PFSK-1 (cell line): ENCODE data around the gene KCNN1.

Source experiments
- POLR2AphosphoS5 ChIP-seq: IDR thresholded peaks from 2 replicates; pipeline ENCODE4 v1.6.1; 2012; ENCODE audit warnings: low read depth, mild to moderate bottlenecking, control low read depth, low read length, moderate library complexity
- SIN3A ChIP-seq: IDR thresholded peaks from 2 replicates; pipeline ENCODE4 v1.6.1; 2012; ENCODE audit warnings: mild to moderate bottlenecking, low read length, moderate library complexity, borderline replicate concordance; ENCODE audit not compliant: insufficient read depth
- TAF1 ChIP-seq: IDR thresholded peaks from 2 replicates; pipeline ENCODE4 v1.6.1; 2012; ENCODE audit warnings: low read length, control low read depth, borderline replicate concordance; ENCODE audit not compliant: insufficient read depth
- TF ChIP-seq, protein P1 (sequence below), 2 experiments: IDR thresholded peaks; 2 replicates each; pipeline versions ENCODE4 v1.6.1 to v1.8.0; 2011 to 2012; ENCODE audit warnings: low read depth in 2 of 2, low read length in 2 of 2, control low read depth in 1 of 2, inconsistent platforms in 1 of 2, mild to moderate bottlenecking in 1 of 2, moderate library complexity in 1 of 2; ENCODE audit not compliant: insufficient read depth in 1 of 2

DNA sequence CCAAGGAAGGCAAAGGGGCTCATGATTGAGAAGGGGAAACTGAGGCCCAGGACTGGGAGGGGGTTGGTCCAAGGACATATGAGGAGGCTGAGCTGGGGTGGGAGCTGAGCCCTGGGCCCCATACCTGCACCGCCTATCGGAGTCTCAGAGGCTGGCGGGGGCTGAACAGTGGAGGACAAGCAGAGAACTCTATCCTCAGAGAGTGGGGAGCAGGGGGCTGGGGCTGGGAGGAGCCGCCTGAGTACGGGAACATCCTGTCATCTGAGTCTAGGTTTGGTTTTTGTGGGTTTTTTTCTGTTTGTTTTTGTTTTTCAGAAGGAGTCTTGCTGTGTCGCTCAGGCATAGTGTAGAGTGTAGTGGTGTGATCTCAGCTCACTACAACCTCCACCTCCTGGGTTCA lies 47.3 kb downstream of the KCNN1 start:
- TF ChIP-seq SIN3A (no peak), POLR2AphosphoS5 (no peak), TAF1 (no peak)
- TF ChIP-seq, protein P1, sequence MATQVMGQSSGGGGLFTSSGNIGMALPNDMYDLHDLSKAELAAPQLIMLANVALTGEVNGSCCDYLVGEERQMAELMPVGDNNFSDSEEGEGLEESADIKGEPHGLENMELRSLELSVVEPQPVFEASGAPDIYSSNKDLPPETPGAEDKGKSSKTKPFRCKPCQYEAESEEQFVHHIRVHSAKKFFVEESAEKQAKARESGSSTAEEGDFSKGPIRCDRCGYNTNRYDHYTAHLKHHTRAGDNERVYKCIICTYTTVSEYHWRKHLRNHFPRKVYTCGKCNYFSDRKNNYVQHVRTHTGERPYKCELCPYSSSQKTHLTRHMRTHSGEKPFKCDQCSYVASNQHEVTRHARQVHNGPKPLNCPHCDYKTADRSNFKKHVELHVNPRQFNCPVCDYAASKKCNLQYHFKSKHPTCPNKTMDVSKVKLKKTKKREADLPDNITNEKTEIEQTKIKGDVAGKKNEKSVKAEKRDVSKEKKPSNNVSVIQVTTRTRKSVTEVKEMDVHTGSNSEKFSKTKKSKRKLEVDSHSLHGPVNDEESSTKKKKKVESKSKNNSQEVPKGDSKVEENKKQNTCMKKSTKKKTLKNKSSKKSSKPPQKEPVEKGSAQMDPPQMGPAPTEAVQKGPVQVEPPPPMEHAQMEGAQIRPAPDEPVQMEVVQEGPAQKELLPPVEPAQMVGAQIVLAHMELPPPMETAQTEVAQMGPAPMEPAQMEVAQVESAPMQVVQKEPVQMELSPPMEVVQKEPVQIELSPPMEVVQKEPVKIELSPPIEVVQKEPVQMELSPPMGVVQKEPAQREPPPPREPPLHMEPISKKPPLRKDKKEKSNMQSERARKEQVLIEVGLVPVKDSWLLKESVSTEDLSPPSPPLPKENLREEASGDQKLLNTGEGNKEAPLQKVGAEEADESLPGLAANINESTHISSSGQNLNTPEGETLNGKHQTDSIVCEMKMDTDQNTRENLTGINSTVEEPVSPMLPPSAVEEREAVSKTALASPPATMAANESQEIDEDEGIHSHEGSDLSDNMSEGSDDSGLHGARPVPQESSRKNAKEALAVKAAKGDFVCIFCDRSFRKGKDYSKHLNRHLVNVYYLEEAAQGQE (IDR thresholded peaks at IDR 0.05; ENCODE audit: insufficient read depth in 1 of 2, low read depth in 2 of 2, low read length in 2 of 2), result no peak
